ENCODE measurements around the gene CHD1L.

GRCh38 chr1:147245129-147245528 lies 2.6 kb downstream of the CHD1L start:
- TF ChIP-seq POLR2A (IDR thresholded peaks at IDR 0.05; ENCODE audit: low read depth, low read length) (no peak), POLR2AphosphoS5 (IDR thresholded peaks at IDR 0.05; ENCODE audit: low read depth, low read length) (no peak), TAF1 (IDR thresholded peaks at IDR 0.05; ENCODE audit: borderline replicate concordance, low read depth, low read length) (no peak)
